Middle frontal gyrus (tissue), 1 donor: ENCODE results near the gene PDE4D.
"Not testable (repeated sequence)": the region's sequence is repeated elsewhere in the genome, so short reads cannot be mapped to it uniquely, and the experiment has no call there.

Source experiments
- DNase-seq: peaks from one replicate; pipeline ENCODE4 v3.0.0-alpha.2; 2015; ENCODE audit warnings: low spot score; ENCODE audit errors: extremely low spot score

PDE4D gene

DNA sequence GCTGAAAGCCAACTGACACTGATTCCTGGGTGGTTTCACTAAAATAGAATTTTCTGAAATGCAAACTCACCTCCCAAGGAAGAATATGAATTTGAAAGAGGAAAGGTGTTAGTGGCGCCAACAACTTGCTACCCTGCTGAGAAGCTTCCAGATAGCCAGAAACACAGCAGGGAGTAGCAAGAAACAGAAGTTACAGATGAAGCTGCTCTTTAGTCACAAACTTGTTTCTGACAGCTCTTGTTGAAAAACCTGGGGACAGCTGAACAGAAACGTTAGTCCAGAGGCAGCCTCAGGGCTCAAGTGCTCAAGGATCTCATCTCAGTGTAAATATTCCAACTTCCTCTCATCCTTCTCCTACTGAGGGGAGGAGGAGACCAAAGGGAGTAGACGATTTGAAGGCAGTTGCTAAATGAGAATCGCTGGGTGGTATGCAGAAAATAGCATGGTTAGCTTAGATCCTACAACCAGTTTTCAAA lies 184.1 kb downstream of the PDE4D start:
- no peak for DNase-seq

DNA sequence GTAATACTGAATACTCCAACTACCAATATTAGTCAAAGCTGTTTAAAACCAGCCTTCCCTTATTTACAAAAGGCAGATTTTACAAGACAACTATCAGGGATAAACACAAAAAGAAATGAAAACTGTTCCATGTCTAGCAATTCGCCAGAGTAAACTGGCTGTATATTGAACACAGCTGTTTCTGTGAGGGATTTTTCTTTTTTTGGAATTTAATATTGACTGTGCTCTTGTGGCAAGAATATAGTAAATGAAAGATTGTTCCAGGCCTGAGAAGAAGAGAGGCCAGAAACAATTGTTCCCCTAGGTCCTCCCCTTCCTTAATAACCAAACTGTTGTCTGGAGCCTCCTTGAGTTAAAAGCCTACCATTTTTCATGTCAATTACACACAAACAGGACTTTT lies 188.6 kb downstream of the PDE4D start:
- DNase-seq: no peak

DNA sequence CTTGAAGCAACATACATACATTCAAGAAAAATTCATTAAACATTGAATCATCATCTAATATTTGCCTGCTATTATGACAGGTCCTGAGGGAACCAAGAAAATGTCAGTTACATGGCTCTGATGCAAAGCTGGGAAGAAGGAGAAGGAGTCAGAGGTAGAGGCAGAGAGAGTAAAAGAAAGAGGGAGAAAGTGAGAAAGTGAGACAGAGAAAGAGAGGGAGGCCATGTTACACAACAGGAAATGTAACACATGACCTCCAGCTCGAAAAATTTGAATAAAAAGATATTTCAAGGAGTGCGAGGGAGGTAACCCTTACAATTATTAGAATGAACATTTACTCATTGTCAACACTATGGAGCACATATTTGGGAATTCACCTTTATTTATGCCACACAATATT lies 189.7 kb downstream of the PDE4D start:
- no peak for DNase-seq

DNA sequence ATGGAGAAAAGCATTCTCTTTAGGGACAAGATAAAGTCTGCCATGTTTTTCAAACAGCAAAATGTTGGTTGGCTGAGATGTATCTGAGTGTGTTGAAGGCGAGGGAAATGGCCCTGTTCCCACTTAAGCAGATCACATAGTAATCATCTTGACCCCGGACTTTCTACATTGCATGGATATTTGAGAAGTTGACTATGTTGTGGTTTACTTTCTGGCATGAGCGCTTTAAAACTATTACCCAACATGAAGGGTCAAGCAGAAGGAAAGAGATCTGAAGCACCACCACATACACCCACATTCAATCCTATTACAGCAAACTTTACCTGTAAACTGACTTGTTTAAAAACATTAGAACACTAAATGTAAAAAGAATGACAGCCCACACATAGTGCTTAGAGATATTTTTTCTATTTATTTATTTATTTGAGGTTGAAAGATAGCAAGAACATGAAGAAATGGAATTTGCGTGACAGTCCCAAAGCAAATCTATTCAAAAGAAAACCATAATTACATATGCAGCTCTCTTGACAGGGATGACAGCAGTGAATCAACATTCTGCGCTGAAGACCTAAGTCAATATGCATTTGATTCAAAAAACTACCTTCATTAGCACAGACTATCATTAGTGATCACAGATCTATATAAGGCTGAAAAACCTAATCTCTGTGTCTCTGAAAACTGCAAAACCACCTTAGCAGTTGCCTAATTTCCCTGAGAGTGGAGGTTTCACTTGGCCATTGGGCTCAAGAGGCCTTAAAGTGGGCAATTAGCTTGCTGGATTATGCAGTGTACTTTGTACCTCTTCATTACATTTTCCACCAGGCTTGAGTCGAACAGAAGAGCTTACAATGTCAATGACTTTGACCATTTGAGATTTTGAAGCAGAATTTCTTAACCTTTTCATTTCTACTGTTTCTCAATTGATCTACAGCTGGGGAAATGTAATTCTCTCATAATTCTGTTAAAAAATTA lies 195.0 kb downstream of the PDE4D start:
- DNase-seq: no peak

DNA sequence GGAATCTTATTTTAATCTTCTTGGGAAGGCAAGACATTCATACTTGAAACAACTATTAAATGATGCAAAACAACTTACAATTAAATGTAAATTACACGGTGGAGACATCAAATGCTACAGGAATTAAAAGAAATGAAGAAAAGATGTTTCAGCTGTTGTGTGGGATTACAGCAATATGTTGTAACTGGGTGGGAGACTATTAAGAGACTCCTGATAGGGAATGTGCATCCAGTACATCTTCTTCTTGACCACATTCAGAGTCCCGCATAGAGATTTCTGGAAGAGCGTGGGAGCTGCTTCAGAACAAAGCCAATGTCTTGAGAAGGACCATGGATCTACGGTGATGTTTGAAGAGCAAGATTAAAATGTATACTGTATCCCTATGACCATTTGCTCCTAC lies 199.1 kb downstream of the PDE4D start:
- DNase-seq: no peak

DNA sequence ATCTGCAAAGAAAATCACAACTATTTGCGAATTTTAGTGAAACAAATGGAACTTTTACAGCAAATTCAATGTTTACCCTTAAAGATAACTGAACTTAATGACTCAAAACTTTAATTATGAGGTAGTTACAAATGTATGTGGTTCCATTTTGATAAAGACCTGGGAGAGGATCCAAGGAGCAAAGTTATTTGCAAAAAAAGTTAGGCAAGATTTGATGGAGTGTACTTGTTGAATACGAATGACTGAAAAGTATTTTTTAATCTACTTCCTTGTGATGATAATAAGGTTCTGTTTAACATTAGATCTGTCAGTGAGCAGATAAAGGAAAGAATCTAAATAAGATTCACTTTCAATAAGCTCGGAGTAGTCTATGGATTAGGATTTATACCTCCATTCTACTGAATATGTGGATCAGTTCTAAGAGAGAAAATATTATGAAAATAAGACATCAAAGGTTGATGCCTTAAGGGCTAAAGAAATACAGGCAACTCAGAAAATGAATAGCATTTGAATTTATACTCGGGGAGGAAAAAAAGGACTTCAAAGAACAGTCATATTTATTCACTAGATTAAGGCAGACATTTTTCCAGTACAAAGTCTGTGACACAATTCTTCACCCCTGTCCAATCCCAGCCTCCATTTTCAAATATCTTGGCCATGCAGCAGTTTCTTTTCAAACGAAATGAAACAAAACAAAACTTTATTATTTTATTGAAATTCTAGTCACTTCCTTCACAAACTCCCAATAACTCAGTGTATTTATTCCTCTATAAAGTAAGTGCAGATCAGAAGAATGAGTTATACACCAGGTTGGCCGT lies 199.8 kb downstream of the PDE4D start:
- DNase-seq: no peak

DNA sequence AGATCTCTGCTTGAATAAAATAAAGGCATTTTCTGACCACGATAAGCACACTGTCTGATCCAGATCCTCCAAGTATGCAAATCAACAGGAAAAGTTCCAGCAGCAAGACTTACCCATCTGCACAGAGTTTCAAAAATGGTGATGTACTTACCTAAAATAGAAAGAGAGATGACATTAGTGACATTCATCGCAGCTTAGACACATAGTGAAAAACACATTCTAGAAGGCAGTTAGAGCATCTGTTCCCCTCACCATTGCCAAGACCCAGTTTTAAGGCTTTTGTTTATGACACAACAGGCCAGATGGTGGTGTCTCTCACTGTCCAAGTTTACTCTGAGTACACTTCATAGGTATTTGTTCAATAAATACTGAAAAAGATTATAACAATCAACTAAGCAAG lies 207.7 kb downstream of the PDE4D start:
- peak; percentile 65 for DNase-seq

DNA sequence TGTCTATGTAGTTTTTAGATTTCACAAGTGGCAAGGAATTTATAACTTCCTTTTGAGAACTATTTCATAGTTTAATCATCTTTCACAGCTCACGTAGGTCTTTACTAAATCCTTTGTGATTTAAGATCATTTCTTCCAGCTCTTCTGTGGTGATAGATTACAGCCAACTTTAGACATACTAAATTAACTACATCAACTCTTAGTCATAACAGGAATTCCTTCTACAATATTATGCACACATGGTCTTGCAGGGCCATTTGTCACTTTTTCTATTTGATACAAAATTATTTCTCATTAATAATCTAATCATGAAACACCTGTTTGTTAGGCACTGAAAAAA lies 208.4 kb downstream of the PDE4D start:
- DNase-seq: no peak

DNA sequence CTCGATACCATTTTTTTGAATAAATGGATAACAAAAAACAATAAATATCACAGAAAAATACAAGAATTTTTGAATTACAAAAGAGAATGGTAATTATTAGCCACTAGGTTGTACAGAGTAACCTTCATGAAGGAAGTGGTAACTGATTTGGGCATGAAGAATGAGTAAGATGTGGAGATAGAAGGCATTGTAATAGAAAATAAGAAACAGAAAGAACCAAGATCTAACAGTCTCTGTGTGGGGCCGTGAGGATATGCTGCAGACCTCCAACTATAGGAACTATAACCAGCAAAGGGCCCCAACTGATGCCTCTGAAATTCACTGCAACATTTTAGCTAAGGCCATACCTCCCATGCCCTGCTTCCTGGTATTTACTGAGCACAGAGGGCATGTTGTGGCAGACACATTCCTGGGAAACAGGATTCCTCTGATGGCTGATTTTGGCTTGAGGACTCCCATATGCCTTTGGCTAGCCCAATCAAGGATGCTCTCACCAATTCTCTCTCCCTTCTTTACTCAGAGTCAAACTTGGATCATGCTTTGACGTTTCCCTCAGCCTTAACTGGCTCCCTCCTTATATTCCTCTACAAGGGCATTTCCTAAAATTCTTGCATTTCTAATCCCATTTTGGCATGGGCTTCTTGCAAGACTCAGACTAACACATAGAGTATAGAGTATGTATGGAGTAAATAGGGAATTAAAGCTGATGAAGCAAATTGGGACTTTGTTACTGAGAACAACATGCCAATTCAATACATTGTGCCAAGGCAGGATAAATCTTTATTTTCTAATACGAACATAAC lies 208.9 kb downstream of the PDE4D start:
- no peak for DNase-seq

DNA sequence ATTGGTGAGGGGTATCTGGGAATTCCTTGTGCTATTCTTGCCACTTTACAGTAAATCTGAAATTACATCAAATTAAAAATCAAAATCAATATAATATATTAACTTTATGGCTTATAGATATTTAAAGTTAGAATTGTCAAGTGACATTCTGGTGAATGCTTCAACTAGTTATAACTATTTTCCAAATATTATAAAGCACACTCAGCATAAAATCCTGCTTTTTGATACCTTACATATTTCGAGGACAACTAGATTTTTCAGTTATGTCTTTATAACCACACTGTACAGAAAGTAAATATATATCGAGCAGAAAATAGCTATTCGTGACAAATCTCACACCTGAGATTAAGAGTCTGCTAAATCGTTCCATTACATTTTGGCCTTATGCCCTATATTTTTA lies 210.2 kb downstream of the PDE4D start:
- DNase-seq: no peak

DNA sequence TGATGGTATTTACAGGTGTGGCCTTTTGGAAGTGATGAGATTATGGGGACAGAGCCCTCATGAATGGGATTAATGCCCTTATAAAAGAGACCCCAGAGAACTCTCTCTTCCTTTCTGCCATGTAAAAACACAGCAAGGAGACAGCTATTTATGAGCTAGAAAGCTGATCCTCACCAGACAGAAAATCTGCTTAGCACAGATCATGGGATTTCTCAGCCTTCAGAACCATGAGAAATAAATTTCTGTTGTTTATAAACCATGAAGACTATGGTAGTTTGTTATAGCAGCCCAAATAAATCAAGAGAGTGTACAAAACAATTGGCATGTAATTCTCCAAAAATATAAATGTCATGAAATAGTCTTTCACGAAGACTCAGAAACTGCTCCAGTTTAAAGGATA lies 211.0 kb downstream of the PDE4D start:
- no peak for DNase-seq

DNA sequence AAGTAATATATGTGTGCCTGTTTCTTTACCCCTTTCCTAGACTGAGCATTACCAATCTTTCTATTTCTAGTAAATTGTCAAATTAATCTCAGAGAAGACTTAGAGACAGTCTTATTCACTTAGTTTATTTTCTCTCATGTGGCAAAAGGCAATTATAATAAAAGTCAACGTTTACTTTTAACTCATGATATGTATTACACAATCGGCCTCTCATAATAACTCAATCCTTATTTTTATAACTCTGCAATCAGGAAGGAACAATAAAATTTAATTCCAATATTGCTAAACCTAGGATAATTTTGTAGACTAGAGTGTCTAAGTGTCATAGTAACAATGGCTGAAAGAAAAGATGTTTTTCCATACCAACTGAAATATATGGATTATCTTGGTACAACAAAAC lies 214.6 kb downstream of the PDE4D start:
- DNase-seq: no peak

DNA sequence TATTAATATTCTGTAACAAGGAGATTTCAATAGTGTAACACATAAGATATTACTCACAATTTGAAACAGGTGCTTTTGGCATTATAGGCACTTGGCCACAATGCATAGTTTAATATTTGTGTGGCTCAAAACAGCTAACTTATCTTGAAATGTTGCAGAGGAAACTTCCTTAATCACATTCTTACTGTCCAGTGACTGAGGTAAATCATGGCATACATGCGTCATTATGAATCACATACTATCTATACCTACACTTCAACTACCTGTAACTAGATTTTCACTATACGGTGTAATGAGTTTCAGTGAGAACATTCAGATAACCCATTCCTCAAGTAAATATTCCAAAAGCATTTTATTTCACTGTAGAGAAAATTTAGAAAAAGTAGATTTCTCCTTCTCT lies 218.8 kb downstream of the PDE4D start:
- DNase-seq: no peak

DNA sequence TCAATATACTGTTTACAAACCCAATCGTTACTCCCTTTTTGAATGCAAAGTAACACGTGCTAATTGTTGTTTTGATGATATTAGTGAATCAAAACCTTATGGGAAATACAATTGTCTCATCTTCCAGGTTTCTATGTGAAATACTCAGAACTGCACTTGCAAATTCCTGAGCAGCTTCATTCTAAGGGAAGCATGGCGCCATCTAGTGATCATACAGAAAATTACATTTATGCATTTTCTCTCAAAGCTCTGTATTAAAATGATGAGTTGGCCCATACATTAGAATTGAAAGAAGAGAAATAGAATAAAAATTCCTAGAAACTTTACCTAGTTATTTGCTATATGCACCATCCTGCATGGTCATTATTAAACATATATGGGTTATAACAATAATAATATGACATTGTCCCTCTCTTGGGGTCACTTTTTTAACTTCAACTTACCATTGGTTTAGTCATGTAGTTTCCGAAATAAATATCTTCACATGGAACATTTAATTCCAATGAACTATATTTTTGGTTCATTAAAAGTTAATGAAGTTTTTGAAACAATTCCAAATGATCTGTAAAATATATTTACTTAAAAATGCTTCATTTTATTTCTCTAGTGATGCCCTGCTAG lies 220.0 kb downstream of the PDE4D start:
- DNase-seq: peak; percentile 59

DNA sequence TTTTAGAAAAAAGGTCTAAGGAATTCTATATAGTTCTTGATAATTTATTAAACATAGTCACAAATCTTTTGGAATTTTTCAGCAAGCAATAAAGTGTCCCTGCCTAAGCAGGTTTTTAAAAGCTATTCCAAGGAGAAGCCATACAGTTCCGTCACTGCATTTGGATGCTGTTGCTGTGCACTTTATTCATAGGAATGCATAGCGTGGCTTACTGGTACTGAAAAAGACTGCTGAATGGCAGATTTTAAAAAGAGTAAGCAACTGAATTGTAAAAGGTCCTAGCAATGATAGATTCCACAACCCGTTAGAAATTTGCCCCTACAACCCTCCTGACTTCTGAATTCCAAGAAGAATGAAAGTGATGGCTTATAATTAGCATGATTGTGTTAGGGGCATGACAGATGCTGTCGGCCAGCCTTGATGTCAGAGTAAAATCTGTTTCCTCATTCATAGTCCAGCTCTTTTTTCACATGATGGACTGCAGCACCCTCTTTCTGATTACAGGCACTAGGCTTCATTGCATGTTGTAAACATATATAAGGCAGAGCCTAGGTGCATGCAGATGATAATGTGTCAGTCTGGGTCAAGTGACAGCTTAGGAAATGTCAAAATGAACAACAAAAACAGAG lies 227.0 kb downstream of the PDE4D start:
- DNase-seq: no peak

DNA sequence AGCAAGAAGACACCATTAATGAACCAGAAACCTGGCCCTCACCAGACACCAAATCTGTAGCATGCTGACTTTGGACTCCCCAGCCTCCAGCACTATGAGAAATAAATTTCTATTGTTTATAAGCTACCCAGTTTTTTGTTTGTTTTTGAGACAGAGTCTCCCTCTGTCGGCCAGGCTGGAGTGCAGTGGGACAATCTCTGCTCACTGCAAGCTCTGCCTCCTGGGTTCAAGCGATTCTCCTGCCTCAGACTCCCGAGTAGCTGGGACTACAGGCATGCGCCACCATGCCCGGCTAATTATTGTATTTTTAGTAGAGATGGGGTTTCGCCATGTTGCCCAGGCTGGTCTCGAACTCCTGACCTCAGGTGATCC lies 227.7 kb downstream of the PDE4D start:
- not testable (repeated sequence) for DNase-seq

DNA sequence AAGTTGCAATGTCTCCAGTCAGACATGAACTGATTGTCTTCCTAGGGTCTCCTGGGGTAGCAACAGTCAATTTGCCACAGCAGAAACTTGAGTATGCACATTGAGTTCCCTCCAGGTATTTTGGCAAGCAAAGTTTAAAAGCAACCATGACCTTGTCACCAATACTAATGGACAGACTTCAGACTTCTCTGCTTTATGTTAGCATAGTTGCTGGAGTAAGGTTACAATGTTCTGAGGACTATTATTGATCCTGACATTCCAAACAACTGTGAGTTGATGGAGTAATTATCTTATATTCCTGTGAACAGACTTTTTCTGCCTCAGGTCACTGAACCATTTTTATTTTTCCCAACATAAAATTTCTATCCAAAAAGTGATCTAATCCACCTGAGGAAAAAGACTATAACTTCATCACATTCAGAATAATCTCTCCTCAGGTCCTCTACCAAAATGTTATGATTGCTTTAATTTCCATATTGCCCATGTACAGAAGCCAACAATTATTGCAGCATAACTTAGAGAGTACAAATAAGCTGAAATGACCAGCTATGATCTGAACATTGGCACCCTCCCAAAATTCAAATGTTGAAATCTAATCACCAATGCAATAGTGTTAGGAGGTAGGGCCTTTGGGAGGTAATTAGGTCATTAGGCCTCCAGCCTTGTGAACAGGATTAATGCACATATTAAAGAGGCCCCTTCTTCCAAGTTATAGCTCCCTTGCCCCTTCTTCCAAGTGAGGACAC lies 228.3 kb downstream of the PDE4D start:
- DNase-seq: no peak

DNA sequence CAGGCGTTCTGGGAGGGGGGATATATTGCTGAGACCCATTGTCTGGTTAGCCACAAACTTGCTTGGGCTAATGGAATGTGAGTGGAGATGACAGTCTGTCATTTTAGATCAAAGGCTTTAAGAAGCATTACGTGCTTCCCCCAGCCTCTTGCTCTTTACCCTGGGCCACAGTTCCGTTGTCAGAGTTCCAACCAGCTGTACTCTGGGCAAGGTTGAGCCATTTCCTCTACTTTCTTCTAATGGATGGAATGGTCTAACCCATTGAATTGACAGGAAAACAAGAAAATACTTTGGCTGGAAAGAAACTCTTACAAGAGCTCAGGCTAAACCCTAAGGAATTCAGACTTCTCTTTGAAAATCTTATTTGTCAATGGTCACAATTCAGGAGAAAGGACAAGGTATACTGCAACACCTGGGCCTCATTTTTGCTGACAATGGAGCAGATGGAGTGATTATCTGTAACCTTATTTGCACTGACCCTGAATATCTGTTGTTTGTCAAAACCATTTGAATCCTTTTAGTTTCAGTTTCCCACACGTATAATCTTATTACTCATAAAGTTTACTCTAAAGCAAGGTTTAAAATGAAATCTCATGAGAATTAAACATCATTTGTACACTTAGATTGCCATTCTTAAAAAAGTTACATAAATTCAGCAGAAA lies 231.4 kb downstream of the PDE4D start:
- DNase-seq: no peak

DNA sequence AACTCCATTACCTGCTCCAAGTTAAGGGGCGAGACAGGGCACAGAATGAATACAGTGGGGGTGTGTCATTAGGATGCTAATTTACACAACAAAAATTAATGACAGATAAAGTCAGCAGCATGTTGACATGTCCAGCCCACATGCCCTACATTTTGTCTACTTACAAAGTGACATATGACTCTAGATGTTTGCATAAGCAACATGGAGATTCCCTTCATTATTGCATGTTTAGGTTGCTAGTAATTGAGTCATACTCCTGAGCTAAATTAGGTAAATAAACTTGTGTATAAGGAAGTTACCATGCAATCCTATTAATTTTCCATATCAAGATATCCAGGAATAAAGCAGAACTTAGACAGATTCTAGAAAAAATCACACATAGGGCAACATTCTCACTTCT lies 232.2 kb downstream of the PDE4D start:
- no peak for DNase-seq

DNA sequence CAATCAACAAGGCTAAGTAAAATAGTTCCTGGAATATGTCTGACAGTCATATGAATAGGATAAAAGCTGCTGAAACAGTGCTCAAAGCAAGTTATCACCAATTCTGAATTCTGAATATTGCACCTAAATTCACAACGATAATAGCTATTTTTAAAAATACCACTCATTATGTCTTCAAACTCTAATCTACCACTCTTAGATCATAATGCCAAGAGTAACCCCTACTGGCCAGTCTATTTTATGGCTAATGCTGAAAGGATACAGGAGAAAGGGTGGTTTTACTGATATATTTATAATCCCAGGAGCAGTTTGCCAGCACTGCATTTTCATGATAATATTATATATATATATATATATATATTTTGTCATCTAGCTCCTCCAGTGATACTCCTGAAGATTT lies 232.8 kb downstream of the PDE4D start:
- DNase-seq: no peak
